GM12864 (cell line): Measurements from ENCODE around the gene CCDC169.
"Not testable (repeated sequence)": the region's sequence is repeated elsewhere in the genome, so short reads cannot be mapped to it uniquely, and the experiment has no call there.

Experiments used
- DNase-seq: peaks from one replicate; pipeline ENCODE4 v3.0.0-alpha.2; 2011; ENCODE audit warnings: low read depth
- H3K4me3 ChIP-seq: 2 replicates; pipeline ENCODE4 v1.5.1; 2011; ENCODE audit warnings: mild to moderate bottlenecking, low read depth, low read length, control low read depth
- CTCF ChIP-seq: IDR thresholded peaks from 2 replicates; pipeline ENCODE4 v1.5.1; 2011; ENCODE audit warnings: low read depth, mild to moderate bottlenecking, moderate library complexity, low read length, control low read depth, inconsistent platforms; ENCODE audit errors: missing control alignments

The CCDC169 gene

GRCh38 chr13:36310417-36311108 is 12.9 kb upstream of the CCDC169 start:
- no peak for TF ChIP-seq CTCF
- H3K4me3 ChIP-seq = no peak overlapping the region
- no peak for DNase-seq

- DNase-seq = no peak
- no peak overlapping the region for H3K4me3 ChIP-seq
- no peak for TF ChIP-seq CTCF
Measured at GRCh38 chr13:36302289-36302688, 4.7 kb upstream of the CCDC169 start.

GRCh38 chr13:36299469-36299868 is 1.9 kb upstream of the CCDC169 start:
- not testable (repeated sequence) for DNase-seq, H3K4me3 ChIP-seq

GRCh38 chr13:36298535-36299068 is 988 bp upstream of the CCDC169 start:
- no peak for DNase-seq
- H3K4me3 ChIP-seq = no peak overlapping the region
- TF ChIP-seq CTCF = no peak

- no peak for DNase-seq
- no peak overlapping the region for H3K4me3 ChIP-seq
- no peak for TF ChIP-seq CTCF
Measured at GRCh38 chr13:36294096-36294495, 3.5 kb downstream of the CCDC169 start.

GRCh38 chr13:36293497-36293896 is 4.1 kb downstream of the CCDC169 start:
- H3K4me3 ChIP-seq = no peak overlapping the region
- DNase-seq = no peak
- no peak for TF ChIP-seq CTCF

GRCh38 chr13:36288794-36289391 is 8.7 kb downstream of the CCDC169 start:
- no peak for DNase-seq
- no peak for TF ChIP-seq CTCF
- H3K4me3 ChIP-seq = no peak overlapping the region
